ENCODE measurements around the gene P2RY8.

P2RY8 gene

GRCh38 chrX:1462110-1462509 lies 74.9 kb downstream of the P2RY8 start:
- H3K27ac ChIP-seq, result no peak overlapping the region
- no peak overlapping the region for H3K9ac ChIP-seq
- TF ChIP-seq Cebpa-rat (IDR thresholded peaks at IDR 0.05), result no peak
- no peaks in the 10 kb centered on the region for H3K27me3 ChIP-seq
- H3K4me3 ChIP-seq, result no peak overlapping the region
- H3K9me3 ChIP-seq, result no peaks in the 10 kb centered on the region
- H3K4me2 ChIP-seq, result 0 out of 2 replicates have a peak overlapping the region, but pooled peaks have one; percentile 88
- H3K36me3 ChIP-seq, result peaks cover 43% of the 10 kb centered on the region
- H3K4me1 ChIP-seq, result peaks cover 52% of the 10 kb centered on the region
- H4K20me1 ChIP-seq, result peaks cover 63% of the 10 kb centered on the region

GRCh38 chrX:1455948-1456280 lies 81.1 kb downstream of the P2RY8 start:
- H3K9ac ChIP-seq, result no peak overlapping the region
- no peak overlapping the region for H3K4me3 ChIP-seq
- H3K27me3 ChIP-seq, result no peaks in the 10 kb centered on the region
- H3K4me2 ChIP-seq, result peak overlapping the region; percentile 65; the same call in 1 of the 2 replicates
- no peaks in the 10 kb centered on the region for H3K9me3 ChIP-seq
- H3K27ac ChIP-seq, result no peak overlapping the region
- H3K4me1 ChIP-seq, result peaks cover 39% of the 10 kb centered on the region
- peaks cover 10% of the 10 kb centered on the region; the same call in 1 of the 2 replicates for H4K20me1 ChIP-seq
- no peak for TF ChIP-seq Cebpa-rat (IDR thresholded peaks at IDR 0.05)
- no peaks in the 10 kb centered on the region for H3K36me3 ChIP-seq

- Histone ChIP-seq H3K27me3 (no peaks in the 10 kb centered on the region), H3K27ac (no peak overlapping the region), H3K9me3 (peaks cover 11% of the 10 kb centered on the region), H3K36me3 (peaks cover 4% of the 10 kb centered on the region), H3K4me3 (peak overlapping the region; percentile 69), H3K9ac (no peak overlapping the region), H3K4me1 (peaks cover 39% of the 10 kb centered on the region), H4K20me1 (peaks cover 6% of the 10 kb centered on the region; the same call in 1 of the 2 replicates), H3K4me2 (peak overlapping the region; percentile 65)
- TF ChIP-seq Cebpa-rat (IDR thresholded peaks at IDR 0.05), result no peak
These were observed 82.8 kb downstream of the P2RY8 start for GRCh38 chrX:1453951-1454785.

GRCh38 chrX:1453395-1453783 lies 83.6 kb downstream of the P2RY8 start:
- peak overlapping the region; percentile 55; the same call in 1 of the 2 replicates for H3K27ac ChIP-seq
- TF ChIP-seq Cebpa-rat (IDR thresholded peaks at IDR 0.05), result no peak
- peak overlapping the region; percentile 71; the same call in 1 of the 2 replicates for H3K9ac ChIP-seq
- no peaks in the 10 kb centered on the region for H3K27me3 ChIP-seq
- H4K20me1 ChIP-seq, result peaks cover 6% of the 10 kb centered on the region; the same call in 1 of the 2 replicates
- H3K9me3 ChIP-seq, result peaks cover 18% of the 10 kb centered on the region
- peak overlapping the region; percentile 69 for H3K4me3 ChIP-seq
- H3K4me2 ChIP-seq, result peak overlapping the region; percentile 70
- H3K4me1 ChIP-seq, result peaks cover 39% of the 10 kb centered on the region
- peaks cover 12% of the 10 kb centered on the region for H3K36me3 ChIP-seq

- Histone ChIP-seq H3K4me2 (peak within 1 kb of the TSS; percentile 83), H3K27ac (peak within 1 kb of the TSS; percentile 90), H3K9me3 (peaks cover 25% of the 10 kb centered on the region), H3K36me3 (peaks cover 18% of the 10 kb centered on the region), H4K20me1 (peaks cover 6% of the 10 kb centered on the region; the same call in 1 of the 2 replicates), H3K4me1 (peaks cover 41% of the 10 kb centered on the region), H3K9ac (peak within 1 kb of the TSS; percentile 90), H3K27me3 (no peaks in the 10 kb centered on the region), H3K4me3 (peak within 1 kb of the TSS; percentile 93)
- TF ChIP-seq Cebpa-rat (IDR thresholded peaks at IDR 0.05), result no peak
These were observed 84.2 kb downstream of the P2RY8 start, which contains the start of gene ASMTL for GRCh38 chrX:1452516-1453394. TSS of gene ASMTL (minus strand) at chrX:1452909. CDS start at chrX:1452840, 69 bp downstream.

DNA sequence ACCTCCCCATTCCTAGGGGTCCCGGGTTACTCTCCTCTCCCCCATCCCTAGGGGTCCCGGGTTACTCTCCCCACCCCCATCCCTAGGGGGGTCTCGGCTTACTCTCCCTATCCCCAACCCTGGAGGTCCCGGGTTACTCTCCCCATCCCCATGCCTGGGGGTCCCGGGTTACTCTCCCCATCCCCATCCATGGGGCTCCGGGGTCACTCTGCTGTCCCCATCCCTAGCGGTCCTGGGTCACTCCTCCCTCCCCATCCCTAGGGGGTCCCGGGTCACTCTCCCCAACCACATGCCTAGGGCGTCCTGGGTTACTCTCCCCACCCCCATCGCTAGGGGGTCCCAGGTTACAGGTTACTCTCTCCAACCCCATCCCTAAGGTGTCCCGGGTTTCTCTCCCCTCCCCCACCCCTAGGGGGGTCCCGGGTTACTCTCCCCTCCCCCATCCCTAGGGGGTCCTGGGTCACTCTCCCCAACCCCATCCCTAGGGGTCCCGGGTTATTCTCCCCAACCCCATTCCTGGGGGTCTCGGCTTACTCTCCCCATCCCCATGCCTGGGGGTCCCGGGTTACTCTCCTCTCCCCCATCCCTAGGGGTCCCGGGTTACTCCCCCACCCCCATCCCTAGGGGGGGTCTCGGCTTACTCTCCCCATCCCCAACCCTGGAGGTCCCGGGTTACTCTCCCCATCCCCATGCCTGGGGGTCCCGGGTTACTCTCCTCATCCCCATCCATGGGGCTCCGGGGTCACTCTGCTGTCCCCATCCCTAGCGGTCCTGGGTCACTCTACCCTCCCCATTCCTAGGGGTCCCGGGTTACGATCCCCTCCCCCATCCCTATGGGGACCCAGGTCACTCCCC lies 85.1 kb downstream of the P2RY8 start:
- Histone ChIP-seq H3K4me2 (peak overlapping the region; percentile 83), H3K9me3 (peaks cover 33% of the 10 kb centered on the region), H3K4me3 (peak overlapping the region; percentile 93), H3K9ac (peak overlapping the region; percentile 90), H3K36me3 (peaks cover 27% of the 10 kb centered on the region), H3K27ac (peak overlapping the region; percentile 90), H3K4me1 (peaks cover 43% of the 10 kb centered on the region), H3K27me3 (no peaks in the 10 kb centered on the region), H4K20me1 (no peaks in the 10 kb centered on the region; the same call in 1 of the 2 replicates)
- TF ChIP-seq Cebpa-rat (IDR thresholded peaks at IDR 0.05), result no peak

DNA sequence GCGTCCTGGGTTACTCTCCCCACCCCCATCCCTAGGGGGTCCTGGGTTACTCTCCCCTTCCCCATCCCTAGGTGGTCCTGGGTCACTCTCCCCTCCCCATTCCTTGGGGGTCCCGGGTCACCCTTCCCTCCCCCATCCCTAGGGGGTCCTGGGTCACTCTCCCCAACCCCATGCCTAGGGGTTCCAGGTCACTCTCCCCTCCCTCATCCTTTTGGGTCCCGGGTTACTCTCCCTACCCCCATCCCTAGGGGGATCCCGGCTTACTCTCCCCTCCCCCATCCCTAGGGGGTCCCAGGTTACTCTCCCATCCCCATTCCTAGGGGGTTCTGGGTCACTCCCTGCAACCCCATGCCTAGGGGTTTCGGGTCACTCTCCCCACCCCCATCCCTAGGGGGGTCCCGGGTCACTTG lies 85.7 kb downstream of the P2RY8 start:
- peaks cover 43% of the 10 kb centered on the region for H3K4me1 ChIP-seq
- peaks cover 27% of the 10 kb centered on the region for H3K36me3 ChIP-seq
- no peak overlapping the region for H3K27ac ChIP-seq
- peaks cover 39% of the 10 kb centered on the region for H3K9me3 ChIP-seq
- peak overlapping the region; percentile 90; the same call in 1 of the 2 replicates for H3K9ac ChIP-seq
- H4K20me1 ChIP-seq, result no peaks in the 10 kb centered on the region; the same call in 1 of the 2 replicates
- H3K27me3 ChIP-seq, result no peaks in the 10 kb centered on the region
- peak overlapping the region; percentile 93 for H3K4me3 ChIP-seq
- TF ChIP-seq Cebpa-rat (IDR thresholded peaks at IDR 0.05), result no peak
- H3K4me2 ChIP-seq, result peak overlapping the region; percentile 83

DNA sequence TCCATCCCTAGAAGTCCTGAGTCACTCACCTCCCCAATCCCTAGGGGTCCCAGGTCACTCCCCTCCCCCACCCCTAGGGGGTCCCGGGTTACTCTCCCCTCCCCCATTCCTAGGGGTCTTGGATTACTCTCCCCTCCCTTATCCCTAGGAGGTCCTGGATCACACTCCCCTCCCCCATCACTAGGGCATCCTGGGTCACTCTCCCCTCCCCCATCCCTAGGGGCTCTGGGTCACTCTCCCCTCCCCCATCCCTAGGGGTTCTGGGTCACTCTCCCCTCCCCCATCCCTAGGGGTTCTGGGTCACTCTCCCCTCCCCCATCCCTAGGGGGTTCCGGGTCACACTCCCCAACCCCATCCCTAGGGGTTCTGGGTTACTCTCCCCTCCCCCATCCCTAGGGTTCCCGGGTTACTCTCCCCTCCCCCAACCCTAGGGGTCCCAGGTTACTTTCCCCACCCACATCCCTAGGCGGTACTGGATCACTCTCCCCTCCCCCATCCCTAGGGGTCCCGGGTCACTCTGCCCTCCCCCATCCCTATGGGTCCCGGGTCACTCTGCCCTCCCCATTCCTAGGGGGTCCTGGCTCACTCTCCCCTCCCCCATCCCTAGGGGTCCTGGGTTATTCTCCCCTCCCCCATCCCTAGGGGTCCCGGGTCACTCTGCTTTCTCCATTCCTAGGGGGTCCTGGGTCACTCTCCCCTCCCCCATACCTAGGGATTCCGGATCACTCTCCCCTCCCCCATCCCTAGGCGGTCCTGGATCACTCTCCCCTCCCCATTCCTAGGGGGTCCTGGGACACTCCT lies 86.4 kb downstream of the P2RY8 start:
- no peak for TF ChIP-seq Cebpa-rat (IDR thresholded peaks at IDR 0.05)

More for the DNA sequence above, 86.4 kb downstream of the P2RY8 start:
- Histone ChIP-seq H3K27ac (no peak overlapping the region), H3K4me3 (no peak overlapping the region; the same call in 1 of the 2 replicates), H3K4me2 (0 out of 2 replicates have a peak overlapping the region, but pooled peaks have one; percentile 83), H3K27me3 (no peaks in the 10 kb centered on the region), H3K36me3 (peaks cover 34% of the 10 kb centered on the region), H4K20me1 (no peaks in the 10 kb centered on the region; the same call in 1 of the 2 replicates), H3K9me3 (peaks cover 46% of the 10 kb centered on the region), H3K9ac (no peak overlapping the region), H3K4me1 (peaks cover 38% of the 10 kb centered on the region)
